ENCODE data around the gene RIOX2. TPM values are rescaled to one million over a fixed set of nuclear protein-coding genes. Genes with fewer than 3 reads are reported as not detected.

The RIOX2 gene
- total RNA-seq, 2 experiments from 2014 or later = 23.8 to 24.2 TPM

GRCh38 chr3:97957617-97958311, 14.5 kb downstream of the RIOX2 start:
- Mint-ChIP-seq H3K27me3 (no peaks in the 10 kb centered on the region), H3K27ac (no peak overlapping the region), H3K4me3 (no peak overlapping the region), H3K36me3 (peaks cover 33% of the 10 kb centered on the region), H3K4me1 (peaks cover 10% of the 10 kb centered on the region), H3K9me3 (no peaks in the 10 kb centered on the region)
- no peak for DNase-seq
- no peak for ATAC-seq (ENCODE audit: low read depth)
- POLR2A ChIA-PET = no interaction called here

- DNase-seq = no peak
- peaks cover 24% of the 10 kb centered on the region for H3K36me3 Mint-ChIP-seq
- H3K9me3 Mint-ChIP-seq = no peaks in the 10 kb centered on the region
- no peak overlapping the region for H3K4me3 Mint-ChIP-seq
- H3K4me1 Mint-ChIP-seq = peaks cover 8% of the 10 kb centered on the region
- H3K27ac Mint-ChIP-seq = no peak overlapping the region
- no peak for ATAC-seq (ENCODE audit: low read depth)
- POLR2A ChIA-PET = no interaction called here
- H3K27me3 Mint-ChIP-seq = no peaks in the 10 kb centered on the region
Observed at GRCh38 chr3:97956051-97956450, 16.2 kb downstream of the RIOX2 start.

GRCh38 chr3:97954228-97954827, 17.9 kb downstream of the RIOX2 start:
- Mint-ChIP-seq H3K27ac (peak overlapping the region; percentile 51), H3K4me3 (no peak overlapping the region), H3K4me1 (peaks cover 12% of the 10 kb centered on the region), H3K27me3 (no peaks in the 10 kb centered on the region), H3K36me3 (peaks cover 30% of the 10 kb centered on the region), H3K9me3 (no peaks in the 10 kb centered on the region)
- DNase-seq (no peak), ATAC-seq (ENCODE audit: low read depth) (no peak)
- POLR2A ChIA-PET = no interaction called here

- POLR2A ChIA-PET = no interaction called here
- H3K27ac Mint-ChIP-seq = no peak overlapping the region
- H3K9me3 Mint-ChIP-seq = no peaks in the 10 kb centered on the region
- H3K27me3 Mint-ChIP-seq = no peaks in the 10 kb centered on the region
- no peak for ATAC-seq (ENCODE audit: low read depth)
- peaks cover 12% of the 10 kb centered on the region for H3K4me1 Mint-ChIP-seq
- H3K4me3 Mint-ChIP-seq = no peak overlapping the region
- H3K36me3 Mint-ChIP-seq = peaks cover 37% of the 10 kb centered on the region
- DNase-seq = no peak
Observed at GRCh38 chr3:97952872-97953271, 19.4 kb downstream of the RIOX2 start.

- no peak for ATAC-seq (ENCODE audit: low read depth)
Observed at GRCh38 chr3:97952280-97952679, 20.0 kb downstream of the RIOX2 start.

GRCh38 chr3:97950360-97950759, 21.9 kb downstream of the RIOX2 start:
- peaks cover 12% of the 10 kb centered on the region for H3K4me1 Mint-ChIP-seq
- no peaks in the 10 kb centered on the region for H3K9me3 Mint-ChIP-seq
- H3K27ac Mint-ChIP-seq = no peak overlapping the region
- ATAC-seq (ENCODE audit: low read depth) = no peak
- DNase-seq = no peak
- POLR2A ChIA-PET = no interaction called here
- no peak overlapping the region for H3K4me3 Mint-ChIP-seq
- H3K27me3 Mint-ChIP-seq = no peaks in the 10 kb centered on the region
- peaks cover 45% of the 10 kb centered on the region for H3K36me3 Mint-ChIP-seq

More at GRCh38 chr3:97952280-97952679, 20.0 kb downstream of the RIOX2 start:
- no peaks in the 10 kb centered on the region for H3K9me3 Mint-ChIP-seq
- POLR2A ChIA-PET = no interaction called here
- peaks cover 34% of the 10 kb centered on the region for H3K36me3 Mint-ChIP-seq
- no peak for DNase-seq
- peaks cover 12% of the 10 kb centered on the region for H3K4me1 Mint-ChIP-seq
- no peaks in the 10 kb centered on the region for H3K27me3 Mint-ChIP-seq
- no peak overlapping the region for H3K27ac Mint-ChIP-seq
- no peak overlapping the region for H3K4me3 Mint-ChIP-seq

GRCh38 chr3:97949743-97950142, 22.5 kb downstream of the RIOX2 start:
- H3K27ac Mint-ChIP-seq = no peak overlapping the region
- DNase-seq = no peak
- H3K27me3 Mint-ChIP-seq = no peaks in the 10 kb centered on the region
- peaks cover 8% of the 10 kb centered on the region for H3K4me1 Mint-ChIP-seq
- POLR2A ChIA-PET = no interaction called here
- H3K9me3 Mint-ChIP-seq = no peaks in the 10 kb centered on the region
- H3K4me3 Mint-ChIP-seq = no peak overlapping the region
- no peak for ATAC-seq (ENCODE audit: low read depth)
- peaks cover 46% of the 10 kb centered on the region for H3K36me3 Mint-ChIP-seq

- DNase-seq (no peak), ATAC-seq (ENCODE audit: low read depth) (no peak)
- Mint-ChIP-seq H3K36me3 (peaks cover 42% of the 10 kb centered on the region), H3K4me3 (no peak overlapping the region), H3K4me1 (peaks cover 4% of the 10 kb centered on the region), H3K27me3 (no peaks in the 10 kb centered on the region), H3K27ac (no peak overlapping the region), H3K9me3 (no peaks in the 10 kb centered on the region)
- POLR2A ChIA-PET = no interaction called here
Observed at GRCh38 chr3:97949110-97949485, 23.1 kb downstream of the RIOX2 start.

GRCh38 chr3:97948351-97949109, 23.7 kb downstream of the RIOX2 start:
- no peak for DNase-seq
- no peak for ATAC-seq (ENCODE audit: low read depth)
- Mint-ChIP-seq H3K27me3 (no peaks in the 10 kb centered on the region), H3K4me3 (no peak overlapping the region), H3K4me1 (peaks cover 4% of the 10 kb centered on the region), H3K36me3 (peaks cover 39% of the 10 kb centered on the region), H3K27ac (no peak overlapping the region), H3K9me3 (no peaks in the 10 kb centered on the region)
- POLR2A ChIA-PET = no interaction called here

GRCh38 chr3:97942801-97943546, 29.3 kb downstream of the RIOX2 start:
- no peaks in the 10 kb centered on the region for H3K27me3 Mint-ChIP-seq
- no peaks in the 10 kb centered on the region for H3K9me3 Mint-ChIP-seq
- POLR2A ChIA-PET = no interaction called here
- H3K27ac Mint-ChIP-seq = no peak overlapping the region
- DNase-seq (no peak), ATAC-seq (ENCODE audit: low read depth) (no peak)
- H3K36me3 Mint-ChIP-seq = peaks cover 23% of the 10 kb centered on the region
- no peak overlapping the region for H3K4me3 Mint-ChIP-seq
- H3K4me1 Mint-ChIP-seq = peaks cover 2% of the 10 kb centered on the region

GRCh38 chr3:97940034-97940433, 32.2 kb downstream of the RIOX2 start:
- ATAC-seq (ENCODE audit: low read depth) (no peak), DNase-seq (no peak)
- Mint-ChIP-seq H3K27ac (no peak overlapping the region), H3K27me3 (no peaks in the 10 kb centered on the region), H3K4me3 (no peak overlapping the region), H3K9me3 (no peaks in the 10 kb centered on the region), H3K36me3 (peaks cover 15% of the 10 kb centered on the region), H3K4me1 (peaks cover 2% of the 10 kb centered on the region)
- POLR2A ChIA-PET = no interaction called here

GRCh38 chr3:97939401-97939800, 32.8 kb downstream of the RIOX2 start:
- H3K27ac Mint-ChIP-seq = no peak overlapping the region
- ATAC-seq (ENCODE audit: low read depth) (no peak), DNase-seq (no peak)
- POLR2A ChIA-PET = no interaction called here
- no peak overlapping the region for H3K4me3 Mint-ChIP-seq
- H3K36me3 Mint-ChIP-seq = peaks cover 17% of the 10 kb centered on the region
- peaks cover 2% of the 10 kb centered on the region for H3K4me1 Mint-ChIP-seq
- no peaks in the 10 kb centered on the region for H3K9me3 Mint-ChIP-seq
- no peaks in the 10 kb centered on the region for H3K27me3 Mint-ChIP-seq

GRCh38 chr3:97938444-97938843, 33.8 kb downstream of the RIOX2 start:
- Mint-ChIP-seq H3K4me3 (no peak overlapping the region), H3K4me1 (peaks cover 2% of the 10 kb centered on the region), H3K9me3 (no peaks in the 10 kb centered on the region), H3K36me3 (peaks cover 16% of the 10 kb centered on the region), H3K27ac (no peak overlapping the region), H3K27me3 (no peaks in the 10 kb centered on the region)
- DNase-seq (no peak), ATAC-seq (ENCODE audit: low read depth) (no peak)
- POLR2A ChIA-PET = no interaction called here
